IMR-90 (cell line): ENCODE data around the gene FNDC3B.

Experiments
- BHLHE40 ChIP-seq: fragments of 150-350 bp; IDR thresholded peaks from 2 replicates; pipeline ENCODE4 v1.6.1; 2016; ENCODE audit warnings: mild to moderate bottlenecking, low read depth, low read length
- FOS ChIP-seq: fragments of 150-350 bp; IDR thresholded peaks from 2 replicates; pipeline ENCODE4 v1.6.1; 2016; ENCODE audit warnings: low read depth, low read length
- MAZ ChIP-seq: IDR thresholded peaks from 2 replicates; pipeline ENCODE4 v1.6.1; 2012; ENCODE audit warnings: low read depth, mild to moderate bottlenecking, low read length, improper control_type of control experiment, moderate library complexity, borderline replicate concordance
- POLR2A ChIP-seq: IDR thresholded peaks from 2 replicates; pipeline ENCODE4 v1.6.1; 2012; ENCODE audit warnings: mild to moderate bottlenecking, low read depth, low read length
- RAD21 ChIP-seq: IDR thresholded peaks from 2 replicates; pipeline ENCODE4 v1.6.1; 2012; ENCODE audit warnings: low read length, improper control_type of control experiment
- RCOR1 ChIP-seq: IDR thresholded peaks from 2 replicates; pipeline ENCODE4 v1.6.1; 2012; ENCODE audit warnings: mild to moderate bottlenecking, low read length, improper control_type of control experiment; ENCODE audit not compliant: insufficient replicate concordance
- TF ChIP-seq, protein P1 (sequence below): conservative IDR thresholded peaks from 2 replicates; pipeline ENCODE4 v1.5.1; 2012; ENCODE audit warnings: mild to moderate bottlenecking, low read depth, low read length, improper control_type of control experiment
- TF ChIP-seq, protein P2 (sequence below): fragments of 150-350 bp; IDR thresholded peaks from 2 replicates; pipeline ENCODE4 v1.6.1; 2017; ENCODE audit warnings: mild to moderate bottlenecking, antibody characterized with exemption, low read length, low read depth

DNA sequence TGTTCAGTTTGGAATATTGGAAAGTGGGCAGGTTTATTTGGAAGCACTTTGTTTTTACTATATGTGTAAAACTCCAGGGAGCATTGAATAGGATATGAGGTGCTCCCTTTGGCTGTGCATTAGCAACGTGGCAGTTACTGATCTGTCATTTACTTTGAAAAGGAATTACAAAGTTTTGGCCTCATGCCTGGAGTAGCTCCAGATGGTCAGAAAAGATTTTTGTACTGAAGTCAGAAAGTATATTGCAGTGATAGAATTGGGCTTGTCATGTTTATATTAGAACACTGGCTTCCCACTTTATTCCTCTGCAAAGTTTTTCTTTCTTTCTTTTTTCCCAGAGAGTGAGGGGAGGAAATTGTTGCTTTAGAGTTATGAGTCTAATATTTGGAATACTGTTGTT, 26.1 kb downstream of the FNDC3B start:
- TF ChIP-seq POLR2A (no peak), FOS (no peak), BHLHE40 (no peak), RAD21 (no peak), RCOR1 (no peak), MAZ (no peak)
- TF ChIP-seq, protein P1, sequence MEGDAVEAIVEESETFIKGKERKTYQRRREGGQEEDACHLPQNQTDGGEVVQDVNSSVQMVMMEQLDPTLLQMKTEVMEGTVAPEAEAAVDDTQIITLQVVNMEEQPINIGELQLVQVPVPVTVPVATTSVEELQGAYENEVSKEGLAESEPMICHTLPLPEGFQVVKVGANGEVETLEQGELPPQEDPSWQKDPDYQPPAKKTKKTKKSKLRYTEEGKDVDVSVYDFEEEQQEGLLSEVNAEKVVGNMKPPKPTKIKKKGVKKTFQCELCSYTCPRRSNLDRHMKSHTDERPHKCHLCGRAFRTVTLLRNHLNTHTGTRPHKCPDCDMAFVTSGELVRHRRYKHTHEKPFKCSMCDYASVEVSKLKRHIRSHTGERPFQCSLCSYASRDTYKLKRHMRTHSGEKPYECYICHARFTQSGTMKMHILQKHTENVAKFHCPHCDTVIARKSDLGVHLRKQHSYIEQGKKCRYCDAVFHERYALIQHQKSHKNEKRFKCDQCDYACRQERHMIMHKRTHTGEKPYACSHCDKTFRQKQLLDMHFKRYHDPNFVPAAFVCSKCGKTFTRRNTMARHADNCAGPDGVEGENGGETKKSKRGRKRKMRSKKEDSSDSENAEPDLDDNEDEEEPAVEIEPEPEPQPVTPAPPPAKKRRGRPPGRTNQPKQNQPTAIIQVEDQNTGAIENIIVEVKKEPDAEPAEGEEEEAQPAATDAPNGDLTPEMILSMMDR: no peak
- TF ChIP-seq, protein P2, sequence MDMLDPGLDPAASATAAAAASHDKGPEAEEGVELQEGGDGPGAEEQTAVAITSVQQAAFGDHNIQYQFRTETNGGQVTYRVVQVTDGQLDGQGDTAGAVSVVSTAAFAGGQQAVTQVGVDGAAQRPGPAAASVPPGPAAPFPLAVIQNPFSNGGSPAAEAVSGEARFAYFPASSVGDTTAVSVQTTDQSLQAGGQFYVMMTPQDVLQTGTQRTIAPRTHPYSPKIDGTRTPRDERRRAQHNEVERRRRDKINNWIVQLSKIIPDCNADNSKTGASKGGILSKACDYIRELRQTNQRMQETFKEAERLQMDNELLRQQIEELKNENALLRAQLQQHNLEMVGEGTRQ: no peak
